Nephron (organoid): ENCODE results near the gene PAK1.

ENCODE experiments used
- H3K27ac Mint-ChIP-seq, 3 experiments: 2 replicates each; pipeline ENCODE4 v1.8.0; 2020; ENCODE audit warnings: mixed read lengths in 3 of 3, mild to moderate bottlenecking in 2 of 3, moderate library complexity in 1 of 3
- H3K27me3 Mint-ChIP-seq: 2 replicates; pipeline ENCODE4 v1.8.0; 2021; ENCODE audit warnings: low read depth, mild to moderate bottlenecking, moderate library complexity, mixed read lengths
- H3K36me3 Mint-ChIP-seq: 2 replicates; pipeline ENCODE4 v1.8.0; 2020; ENCODE audit warnings: low read depth, mixed read lengths
- H3K4me1 Mint-ChIP-seq: 2 replicates; pipeline ENCODE4 v1.8.0; 2020; ENCODE audit warnings: mixed read lengths
- H3K4me3 Mint-ChIP-seq, 3 experiments: 2 replicates each; pipeline ENCODE4 v1.8.0; 2020; ENCODE audit warnings: mild to moderate bottlenecking in 3 of 3, mixed read lengths in 3 of 3, moderate library complexity in 2 of 3
- H3K9me3 Mint-ChIP-seq: 2 replicates; pipeline ENCODE4 v1.8.0; 2020; ENCODE audit warnings: mixed read lengths
- TF ChIP-seq, protein P1 (sequence below), 3 experiments: fragments of 200-600 bp; sonication (generic); IDR thresholded peaks; one replicate each; pipeline ENCODE4 v1.5.0; 2021; ENCODE audit warnings: antibody characterized with exemption in 3 of 3; ENCODE audit not compliant: unreplicated experiment in 3 of 3

PAK1 gene

DNA sequence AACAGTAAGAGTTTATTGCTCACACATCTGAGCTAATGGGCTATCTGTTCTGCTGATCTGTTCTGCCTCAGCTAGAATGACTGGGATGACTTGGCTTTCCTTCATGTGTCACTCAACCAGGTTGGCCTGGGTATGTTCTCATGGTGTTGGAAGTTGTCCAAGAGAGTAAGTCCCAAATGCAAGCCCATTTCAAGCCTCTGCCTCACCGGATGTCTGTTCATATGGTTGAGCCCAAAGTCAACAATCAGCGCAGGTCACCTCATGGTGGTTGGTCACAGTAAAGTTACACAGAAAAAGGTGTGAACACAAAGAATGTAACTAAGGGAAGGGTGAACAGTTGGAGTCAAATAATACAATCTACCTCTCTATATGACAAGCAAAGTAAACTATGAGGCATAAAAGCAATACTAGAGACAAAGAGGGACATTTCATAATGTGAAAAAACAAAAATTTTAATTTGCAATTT lies 174.3 kb downstream of the PAK1 start:
- TF ChIP-seq, protein P1, sequence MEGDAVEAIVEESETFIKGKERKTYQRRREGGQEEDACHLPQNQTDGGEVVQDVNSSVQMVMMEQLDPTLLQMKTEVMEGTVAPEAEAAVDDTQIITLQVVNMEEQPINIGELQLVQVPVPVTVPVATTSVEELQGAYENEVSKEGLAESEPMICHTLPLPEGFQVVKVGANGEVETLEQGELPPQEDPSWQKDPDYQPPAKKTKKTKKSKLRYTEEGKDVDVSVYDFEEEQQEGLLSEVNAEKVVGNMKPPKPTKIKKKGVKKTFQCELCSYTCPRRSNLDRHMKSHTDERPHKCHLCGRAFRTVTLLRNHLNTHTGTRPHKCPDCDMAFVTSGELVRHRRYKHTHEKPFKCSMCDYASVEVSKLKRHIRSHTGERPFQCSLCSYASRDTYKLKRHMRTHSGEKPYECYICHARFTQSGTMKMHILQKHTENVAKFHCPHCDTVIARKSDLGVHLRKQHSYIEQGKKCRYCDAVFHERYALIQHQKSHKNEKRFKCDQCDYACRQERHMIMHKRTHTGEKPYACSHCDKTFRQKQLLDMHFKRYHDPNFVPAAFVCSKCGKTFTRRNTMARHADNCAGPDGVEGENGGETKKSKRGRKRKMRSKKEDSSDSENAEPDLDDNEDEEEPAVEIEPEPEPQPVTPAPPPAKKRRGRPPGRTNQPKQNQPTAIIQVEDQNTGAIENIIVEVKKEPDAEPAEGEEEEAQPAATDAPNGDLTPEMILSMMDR (IDR thresholded peaks at IDR 0.05; ENCODE audit: unreplicated experiment in 3 of 3): no peak
- H3K36me3 Mint-ChIP-seq: no peaks in the 10 kb centered on the region
- H3K27me3 Mint-ChIP-seq: no peaks in the 10 kb centered on the region
- H3K4me1 Mint-ChIP-seq: no peaks in the 10 kb centered on the region
- no peaks in the 10 kb centered on the region for H3K9me3 Mint-ChIP-seq
- no peak overlapping the region for H3K4me3 Mint-ChIP-seq
- no peak overlapping the region for H3K27ac Mint-ChIP-seq

DNA sequence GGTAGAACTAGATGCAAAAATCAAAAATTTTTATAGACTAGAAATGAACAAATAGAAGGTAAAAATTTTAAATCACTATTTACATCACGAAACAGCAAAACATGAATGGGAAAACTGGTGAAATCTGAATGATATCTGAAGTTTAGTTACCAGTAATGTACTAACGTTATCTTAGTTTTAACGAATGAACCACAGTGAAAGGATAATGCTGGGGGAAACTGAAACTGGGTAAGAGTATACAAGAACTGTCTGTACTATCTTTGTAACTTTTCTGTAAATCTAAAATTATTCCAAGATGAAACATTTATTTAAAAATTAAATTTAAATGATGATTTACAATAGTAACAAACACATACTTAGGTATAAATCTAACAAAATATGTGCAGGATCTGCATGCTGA lies 179.9 kb downstream of the PAK1 start:
- Mint-ChIP-seq H3K27ac (no peak overlapping the region), H3K9me3 (peaks cover 7% of the 10 kb centered on the region), H3K4me3 (no peak overlapping the region), H3K4me1 (no peaks in the 10 kb centered on the region), H3K36me3 (no peaks in the 10 kb centered on the region), H3K27me3 (no peaks in the 10 kb centered on the region)
- TF ChIP-seq, protein P1 (IDR thresholded peaks at IDR 0.05; ENCODE audit: unreplicated experiment in 3 of 3): no peak

DNA sequence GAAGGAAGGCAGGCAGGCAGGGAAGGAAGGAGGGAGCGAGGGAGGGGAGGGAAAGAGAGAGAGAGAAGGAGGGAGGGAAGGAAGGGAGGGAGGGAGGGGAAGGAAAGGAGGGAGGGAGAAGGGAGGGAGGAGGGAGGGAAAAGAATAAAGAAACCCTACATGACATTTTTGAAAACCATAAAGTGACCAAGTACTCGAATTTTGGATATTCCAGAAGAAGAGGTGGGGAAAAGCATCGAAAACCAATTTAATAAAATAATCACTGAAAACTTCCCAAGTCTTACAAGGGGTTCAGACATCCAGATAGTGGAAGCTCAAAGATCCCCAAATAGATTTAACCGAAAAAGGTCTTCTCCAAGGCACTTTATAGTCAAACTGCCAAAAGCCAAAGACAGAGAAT lies 184.2 kb downstream of the PAK1 start:
- Mint-ChIP-seq H3K4me1 (no peaks in the 10 kb centered on the region), H3K36me3 (no peaks in the 10 kb centered on the region), H3K4me3 (no peak overlapping the region), H3K27me3 (peaks cover 7% of the 10 kb centered on the region), H3K9me3 (peaks cover 7% of the 10 kb centered on the region), H3K27ac (no peak overlapping the region)
- TF ChIP-seq, protein P1 (IDR thresholded peaks at IDR 0.05; ENCODE audit: unreplicated experiment in 3 of 3): no peak

DNA sequence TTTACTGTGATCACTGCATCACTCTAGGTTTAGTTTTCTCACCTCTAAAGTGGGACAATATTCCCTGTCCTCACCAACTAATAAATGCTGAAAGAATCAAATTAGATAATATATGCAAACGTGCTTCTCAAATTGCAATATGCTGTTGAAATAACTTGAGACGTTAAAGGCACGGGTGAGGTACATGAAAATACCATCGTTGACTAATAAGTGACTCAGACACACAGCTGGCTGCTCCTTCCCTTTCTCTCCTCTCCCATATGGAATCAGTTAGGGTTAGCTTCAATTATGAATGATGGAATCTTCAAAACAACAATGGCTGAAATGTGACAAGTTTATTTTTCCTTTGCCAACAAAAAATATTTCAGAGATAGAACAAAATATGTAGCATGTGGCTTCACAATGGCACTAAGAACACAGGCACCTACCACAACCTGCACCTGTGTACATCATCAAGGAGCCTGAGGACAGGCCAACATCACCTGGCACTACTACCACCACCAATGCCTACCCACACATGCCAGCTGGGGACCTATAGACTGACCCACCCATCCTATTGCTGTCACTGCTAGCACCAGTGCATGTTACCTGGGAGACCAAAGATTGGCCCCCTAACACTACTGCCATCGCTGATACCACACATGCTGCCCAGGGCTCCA lies 186.2 kb downstream of the PAK1 start:
- peaks cover 4% of the 10 kb centered on the region for H3K9me3 Mint-ChIP-seq
- H3K27ac Mint-ChIP-seq: no peak overlapping the region
- H3K36me3 Mint-ChIP-seq: no peaks in the 10 kb centered on the region
- TF ChIP-seq, protein P1 (IDR thresholded peaks at IDR 0.05; ENCODE audit: unreplicated experiment in 3 of 3): no peak
- H3K4me1 Mint-ChIP-seq: no peaks in the 10 kb centered on the region
- H3K27me3 Mint-ChIP-seq: peaks cover 7% of the 10 kb centered on the region
- H3K4me3 Mint-ChIP-seq: no peak overlapping the region

DNA sequence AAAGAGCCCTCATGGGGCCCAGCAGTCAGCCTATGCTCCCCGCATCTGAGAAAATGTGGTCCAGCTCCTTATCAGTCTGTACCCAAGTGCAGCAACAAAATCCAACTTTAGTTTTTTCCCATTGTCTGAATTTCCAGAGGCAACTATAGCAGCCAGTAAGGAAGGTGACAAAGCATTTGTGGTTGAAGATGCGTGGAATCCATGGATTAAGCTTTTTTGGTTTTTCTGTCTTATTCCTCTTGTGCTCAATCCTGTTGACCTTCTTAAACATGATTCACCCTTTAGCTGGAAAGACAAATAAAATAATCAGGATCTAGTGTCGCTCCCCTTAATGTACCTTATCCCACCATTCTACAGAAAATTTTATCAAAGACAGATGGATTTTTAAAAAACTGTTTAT lies 186.8 kb downstream of the PAK1 start:
- no peaks in the 10 kb centered on the region for H3K4me1 Mint-ChIP-seq
- no peak overlapping the region for H3K4me3 Mint-ChIP-seq
- H3K9me3 Mint-ChIP-seq: no peaks in the 10 kb centered on the region
- peaks cover 7% of the 10 kb centered on the region for H3K27me3 Mint-ChIP-seq
- H3K36me3 Mint-ChIP-seq: no peaks in the 10 kb centered on the region
- H3K27ac Mint-ChIP-seq: no peak overlapping the region
- TF ChIP-seq, protein P1 (IDR thresholded peaks at IDR 0.05; ENCODE audit: unreplicated experiment in 3 of 3): no peak
